Natural killer cell (primary cell): ENCODE data around the gene GLRX3. TPM values are rescaled to one million over a fixed set of nuclear protein-coding genes. Genes with fewer than 3 reads are reported as not detected.

Source experiments
- ATAC-seq, 3 donors: fragments of 150-1000 bp in 2 of 3; fragments of 200-7000 bp in 1 of 3; cut with Tn5 transposase; 1 replicate in 1 of 3; 2 replicates in 2 of 3; pipeline ENCODE4 v1.10.0; 2021; ENCODE audit warnings: mild to moderate bottlenecking in 2 of 3, moderate library complexity in 2 of 3
- DNase-seq, 2 donors: peaks; one replicate each; pipeline versions ENCODE4 v3.0.0 to v3.0.0-alpha.2; 2013 to 2021; ENCODE audit warnings: mixed read lengths in 1 of 2
- H3K27ac ChIP-seq: one replicate; pipeline ENCODE4 v1.5.1; 2013; ENCODE audit warnings: mild to moderate bottlenecking, low read length
- H3K27me3 ChIP-seq: one replicate; pipeline ENCODE4 v1.6.1; 2013; ENCODE audit warnings: low read length; ENCODE audit not compliant: control insufficient read depth, insufficient read depth
- H3K36me3 ChIP-seq: one replicate; pipeline ENCODE4 v1.6.1; 2013; ENCODE audit warnings: low read length; ENCODE audit not compliant: control insufficient read depth, insufficient read depth
- H3K4me1 ChIP-seq: one replicate; pipeline ENCODE4 v1.6.1; 2013; ENCODE audit warnings: low read length; ENCODE audit not compliant: control insufficient read depth, insufficient read depth
- H3K4me3 ChIP-seq: one replicate; pipeline ENCODE4 v1.5.1; 2013; ENCODE audit warnings: low read length
- H3K9me3 ChIP-seq: one replicate; pipeline ENCODE4 v1.6.1; 2013; ENCODE audit warnings: low read length; ENCODE audit not compliant: control insufficient read depth, insufficient read depth
- H3K27ac Mint-ChIP-seq, 2 donors: one replicate each; pipeline ENCODE4 v1.8.0; 2022; ENCODE audit warnings: mild to moderate bottlenecking in 2 of 2, mixed read lengths in 2 of 2, moderate library complexity in 1 of 2
- H3K27me3 Mint-ChIP-seq, 2 donors: one replicate each; pipeline ENCODE4 v1.8.0; 2022; ENCODE audit warnings: low read depth in 2 of 2, mixed read lengths in 2 of 2
- H3K36me3 Mint-ChIP-seq: one replicate; pipeline ENCODE4 v1.8.0; 2022; ENCODE audit warnings: mixed read lengths
- H3K4me1 Mint-ChIP-seq, 2 donors: one replicate each; pipeline ENCODE4 v1.8.0; 2022; ENCODE audit warnings: mixed read lengths in 2 of 2
- H3K4me3 Mint-ChIP-seq: one replicate; pipeline ENCODE4 v1.8.0; 2022; ENCODE audit warnings: mild to moderate bottlenecking, moderate library complexity, mixed read lengths
- H3K9me3 Mint-ChIP-seq, 2 donors: one replicate each; pipeline ENCODE4 v1.8.0; 2022; ENCODE audit warnings: mixed read lengths in 2 of 2
- CTCF ChIP-seq: fragments of 200-600 bp; IDR thresholded peaks from one replicate; pipeline ENCODE4 v1.8.0; 2022; ENCODE audit warnings: antibody characterized with exemption
- WGBS: methylation state at CpG from one replicate; pipeline ENCODE4 v1.1.7; 2013; ENCODE audit warnings: missing lambda C conversion rate; ENCODE audit not compliant: insufficient coverage; 5-methylcytosine and 5-hydroxymethylcytosine counted together
- intact Hi-C: fragments of 100-400 bp; cut with micrococcal nuclease; formaldehyde crosslinking; loops from one replicate; pipeline ENCODE4 v1.14.2; 2022
- total RNA-seq, 4 donors: library from RNA; stranded (reverse); fragments of 120-200 nt in 1 of 4; gene quantifications; one replicate each; pipeline versions ENCODE4 v1.2.3 to v1.2.4, GENCODE V29; 2013 to 2022

GLRX3 gene
- total RNA-seq, 3 donors from 2014 or later (not counting 1 experiment from before 2014, with no cell fraction given), result 33.8 to 51.7 (median 39.1) TPM

GRCh38 chr10:130203626-130204025 lies 67.4 kb downstream of the GLRX3 start:
- no peaks in the 10 kb centered on the region for H3K4me1 Mint-ChIP-seq
- intact Hi-C loops, result no loop called here
- no peaks in the 10 kb centered on the region for H3K27me3 Mint-ChIP-seq
- no peak overlapping the region for H3K4me3 Mint-ChIP-seq
- TF ChIP-seq CTCF, result no peak
- Histone ChIP-seq H3K4me1 (no peaks in the 10 kb centered on the region), H3K4me3 (no peak overlapping the region), H3K9me3 (no peaks in the 10 kb centered on the region), H3K36me3 (no peaks in the 10 kb centered on the region), H3K27me3 (no peaks in the 10 kb centered on the region), H3K27ac (no peak overlapping the region)
- no peaks in the 10 kb centered on the region for H3K36me3 Mint-ChIP-seq
- no peak for ATAC-seq
- no peak for DNase-seq
- 75% methylated on average over 11 of the region's 18 CpGs for WGBS
- H3K27ac Mint-ChIP-seq, result no peak overlapping the region
- no peaks in the 10 kb centered on the region for H3K9me3 Mint-ChIP-seq

DNA sequence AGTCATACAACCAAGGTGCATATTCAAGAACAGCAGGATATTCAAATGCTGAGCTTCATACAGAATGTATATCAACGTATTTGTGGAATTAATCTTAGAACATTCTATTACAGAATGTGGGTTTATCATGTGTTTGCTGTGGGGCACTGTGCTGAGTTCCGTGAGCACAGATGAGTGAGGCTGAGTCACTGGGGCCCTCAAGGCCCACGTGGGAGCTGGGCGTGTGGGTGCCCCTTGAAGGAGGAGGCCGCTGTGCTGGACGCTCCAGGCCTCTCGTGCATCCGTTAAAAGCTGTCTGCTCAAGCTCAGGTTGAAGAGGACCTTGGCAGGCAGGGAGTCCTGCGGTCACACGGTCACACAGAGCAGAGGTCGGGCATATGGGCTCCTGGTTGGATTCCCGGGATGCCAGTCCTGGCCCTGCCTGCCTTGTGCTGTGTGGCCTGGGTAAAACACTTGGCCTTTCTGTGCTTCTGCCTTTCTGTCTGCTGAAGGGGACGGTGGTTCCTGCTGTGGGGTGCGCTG lies 70.1 kb downstream of the GLRX3 start:
- H3K4me3 ChIP-seq, result no peak overlapping the region
- intact Hi-C loops, result no loop called here
- no peaks in the 10 kb centered on the region for H3K4me1 ChIP-seq
- DNase-seq (no peak), ATAC-seq (no peak)
- no peak overlapping the region for H3K27ac Mint-ChIP-seq
- no peaks in the 10 kb centered on the region for H3K36me3 ChIP-seq
- H3K27ac ChIP-seq, result no peak overlapping the region
- no peaks in the 10 kb centered on the region for H3K27me3 ChIP-seq
- no peaks in the 10 kb centered on the region for H3K9me3 Mint-ChIP-seq
- no peaks in the 10 kb centered on the region for H3K27me3 Mint-ChIP-seq
- no peaks in the 10 kb centered on the region for H3K4me1 Mint-ChIP-seq
- no peak overlapping the region for H3K4me3 Mint-ChIP-seq
- WGBS, result 90% methylated on average over 14 of the region's 14 CpGs
- TF ChIP-seq CTCF, result no peak
- H3K9me3 ChIP-seq, result no peaks in the 10 kb centered on the region
- H3K36me3 Mint-ChIP-seq, result no peaks in the 10 kb centered on the region

DNA sequence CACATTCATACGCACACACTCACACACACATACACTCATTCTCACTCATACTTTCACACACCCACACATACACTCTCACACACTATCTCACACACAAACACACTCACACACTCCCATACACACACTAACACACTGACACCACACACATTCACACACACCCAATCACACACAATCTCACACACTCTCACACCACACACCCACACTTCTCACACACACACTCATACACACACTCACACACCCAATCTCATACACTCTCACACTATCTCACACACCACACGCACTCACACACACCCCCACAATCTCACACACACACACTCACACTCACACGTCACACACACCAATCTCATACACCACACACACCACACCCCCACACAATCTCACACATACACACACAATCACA lies 71.0 kb downstream of the GLRX3 start:
- Histone ChIP-seq H3K27me3 (no peaks in the 10 kb centered on the region), H3K9me3 (no peaks in the 10 kb centered on the region), H3K4me3 (no peak overlapping the region), H3K27ac (no peak overlapping the region), H3K4me1 (no peaks in the 10 kb centered on the region), H3K36me3 (no peaks in the 10 kb centered on the region)
- Mint-ChIP-seq H3K36me3 (no peaks in the 10 kb centered on the region), H3K27ac (no peak overlapping the region), H3K9me3 (no peaks in the 10 kb centered on the region), H3K27me3 (no peaks in the 10 kb centered on the region), H3K4me3 (no peak overlapping the region), H3K4me1 (no peaks in the 10 kb centered on the region)
- DNase-seq, result no peak
- peak in 1 of 3 donors; percentile 21 for ATAC-seq
- TF ChIP-seq CTCF, result no peak
- intact Hi-C loops, result no loop called here
- WGBS, result 93% methylated on average over 3 of the region's 3 CpGs

GRCh38 chr10:130208807-130209206 lies 72.6 kb downstream of the GLRX3 start:
- Mint-ChIP-seq H3K27me3 (no peaks in the 10 kb centered on the region), H3K4me1 (no peaks in the 10 kb centered on the region), H3K36me3 (no peaks in the 10 kb centered on the region), H3K27ac (no peak overlapping the region), H3K9me3 (no peaks in the 10 kb centered on the region), H3K4me3 (no peak overlapping the region)
- no peak for DNase-seq
- Histone ChIP-seq H3K4me1 (no peaks in the 10 kb centered on the region), H3K27me3 (no peaks in the 10 kb centered on the region), H3K4me3 (no peak overlapping the region), H3K36me3 (no peaks in the 10 kb centered on the region), H3K9me3 (no peaks in the 10 kb centered on the region), H3K27ac (no peak overlapping the region)
- no peak for TF ChIP-seq CTCF
- 68% methylated on average over 3 of the region's 3 CpGs for WGBS
- intact Hi-C loops, result no loop called here
- no peak for ATAC-seq
